ENCODE results near the gene OCA2. TPM values are rescaled to one million over a fixed set of nuclear protein-coding genes. Genes with fewer than 3 reads are reported as not detected.

OCA2 gene
- total and polyA plus RNA-seq, 2 of the 4 experiments (the other 2 are of a cell fraction): under 0.01 to 0.03 TPM

DNA sequence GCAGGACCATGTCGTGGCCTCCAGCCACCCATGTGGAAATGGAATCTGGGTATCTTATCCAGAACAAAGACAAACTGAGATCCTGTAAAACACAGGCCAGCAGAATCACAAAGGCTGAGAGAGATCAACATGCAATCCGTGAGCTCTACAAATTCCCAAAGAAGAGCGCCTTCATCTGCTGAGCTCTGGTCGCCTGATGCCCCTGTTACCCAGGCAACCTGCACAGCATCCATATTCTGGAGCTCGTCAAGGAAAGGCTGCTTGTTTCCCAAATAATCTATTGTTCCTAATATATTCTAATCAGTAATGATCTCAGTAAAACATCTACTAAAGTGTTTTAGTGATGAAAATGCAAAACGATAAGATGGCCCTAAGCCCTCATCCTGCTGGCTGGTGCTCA, 133.6 kb downstream of the OCA2 start:
- H3K56ac ChIP-seq (ENCODE audit: extremely low read depth, insufficient read depth, low read length): no peak overlapping the region
- no peak overlapping the region for H4K5ac ChIP-seq (ENCODE audit: low read depth, low read length)
- no peak overlapping the region for H3K23ac ChIP-seq (ENCODE audit: low read depth, low read length)
- no peak overlapping the region for H2BK20ac ChIP-seq (ENCODE audit: low read depth, low read length)
- H3K9me3 ChIP-seq (ENCODE audit: control insufficient read depth, insufficient read depth, low read length): peaks cover 24% of the 10 kb centered on the region
- H3K27me3 ChIP-seq (ENCODE audit: control insufficient read depth, insufficient read depth, low read length): no peaks in the 10 kb centered on the region
- no peak overlapping the region for H3K4me3 ChIP-seq (ENCODE audit: insufficient read depth, low read depth, low read length)
- H2AK9ac ChIP-seq (replicated peaks; ENCODE audit: low read depth, low read length, poor library complexity): no peak overlapping the region
- no peak overlapping the region for H3K27ac ChIP-seq (ENCODE audit: insufficient read depth, low read length)
- no peak overlapping the region for H3K4me2 ChIP-seq (ENCODE audit: low read depth, low read length)
- no peak overlapping the region for H2AFZ ChIP-seq (replicated peaks; ENCODE audit: low read length, poor library complexity)
- no peaks in the 10 kb centered on the region for H3K9me1 ChIP-seq (ENCODE audit: insufficient read depth, low read length)
- H2BK5ac ChIP-seq (ENCODE audit: low read depth, low read length, poor library complexity, severe bottlenecking): no peak overlapping the region
- POLR2A ChIA-PET (ENCODE audit: unreplicated experiment): no interaction called here
- H4K91ac ChIP-seq (ENCODE audit: insufficient read depth, low read depth, low read length): no peak overlapping the region
- H3K18ac ChIP-seq (ENCODE audit: low read depth, low read length): no peak overlapping the region
- intact Hi-C loops (cut with micrococcal nuclease): no loop called here
- dilution Hi-C loops (cut with HindIII; ENCODE audit: low sequenced_read_pairs, unreplicated experiment): no loop called here
- H2BK120ac ChIP-seq (ENCODE audit: low read depth, low read length): no peak overlapping the region
- in situ Hi-C loops (cut with MboI; ENCODE audit: low sequenced_read_pairs): no loop called here
- CTCF ChIA-PET: no interaction called here
- H2BK15ac ChIP-seq (ENCODE audit: low read depth, low read length): no peak overlapping the region
- no peak for DNase-seq
- no peak overlapping the region for H2AK5ac ChIP-seq (ENCODE audit: low read depth, low read length)
- no CpG with 5 or more reads among the region's 6 CpGs for WGBS, 2 experiments (ENCODE audit: extremely low coverage in 2 of 2, insufficient read length in 1 of 2)
- BruUV-seq (replicated peaks): no TSS peak
- no peaks in the 10 kb centered on the region for H3K4me1 ChIP-seq (ENCODE audit: control insufficient read depth, insufficient read depth, low read length)
- no peak overlapping the region for H4K8ac ChIP-seq (ENCODE audit: low read depth in 2 of 2, low read length in 2 of 2)
- H3K9ac ChIP-seq (ENCODE audit: low read depth, low read length): no peak overlapping the region
- no peak for TF ChIP-seq RCOR1 (IDR thresholded peaks at IDR 0.05; ENCODE audit: insufficient replicate concordance, low read length)
- TF ChIP-seq SMC3 (IDR thresholded peaks at IDR 0.05; ENCODE audit: low read depth, low read length): no peak
- TF ChIP-seq RAD21 (IDR thresholded peaks at IDR 0.05; ENCODE audit: low read length): no peak
- TF ChIP-seq NFE2L2 (IDR thresholded peaks at IDR 0.05; ENCODE audit: low read depth, low read length): no peak
- no peak for TF ChIP-seq MXI1 (IDR thresholded peaks at IDR 0.05; ENCODE audit: borderline replicate concordance, low read depth, low read length)
- TF ChIP-seq, protein P1, sequence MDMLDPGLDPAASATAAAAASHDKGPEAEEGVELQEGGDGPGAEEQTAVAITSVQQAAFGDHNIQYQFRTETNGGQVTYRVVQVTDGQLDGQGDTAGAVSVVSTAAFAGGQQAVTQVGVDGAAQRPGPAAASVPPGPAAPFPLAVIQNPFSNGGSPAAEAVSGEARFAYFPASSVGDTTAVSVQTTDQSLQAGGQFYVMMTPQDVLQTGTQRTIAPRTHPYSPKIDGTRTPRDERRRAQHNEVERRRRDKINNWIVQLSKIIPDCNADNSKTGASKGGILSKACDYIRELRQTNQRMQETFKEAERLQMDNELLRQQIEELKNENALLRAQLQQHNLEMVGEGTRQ (IDR thresholded peaks at IDR 0.05; ENCODE audit: low read depth, low read length): no peak
- TF ChIP-seq, protein P2, sequence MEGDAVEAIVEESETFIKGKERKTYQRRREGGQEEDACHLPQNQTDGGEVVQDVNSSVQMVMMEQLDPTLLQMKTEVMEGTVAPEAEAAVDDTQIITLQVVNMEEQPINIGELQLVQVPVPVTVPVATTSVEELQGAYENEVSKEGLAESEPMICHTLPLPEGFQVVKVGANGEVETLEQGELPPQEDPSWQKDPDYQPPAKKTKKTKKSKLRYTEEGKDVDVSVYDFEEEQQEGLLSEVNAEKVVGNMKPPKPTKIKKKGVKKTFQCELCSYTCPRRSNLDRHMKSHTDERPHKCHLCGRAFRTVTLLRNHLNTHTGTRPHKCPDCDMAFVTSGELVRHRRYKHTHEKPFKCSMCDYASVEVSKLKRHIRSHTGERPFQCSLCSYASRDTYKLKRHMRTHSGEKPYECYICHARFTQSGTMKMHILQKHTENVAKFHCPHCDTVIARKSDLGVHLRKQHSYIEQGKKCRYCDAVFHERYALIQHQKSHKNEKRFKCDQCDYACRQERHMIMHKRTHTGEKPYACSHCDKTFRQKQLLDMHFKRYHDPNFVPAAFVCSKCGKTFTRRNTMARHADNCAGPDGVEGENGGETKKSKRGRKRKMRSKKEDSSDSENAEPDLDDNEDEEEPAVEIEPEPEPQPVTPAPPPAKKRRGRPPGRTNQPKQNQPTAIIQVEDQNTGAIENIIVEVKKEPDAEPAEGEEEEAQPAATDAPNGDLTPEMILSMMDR (conservative IDR thresholded peaks at IDR 0.05; ENCODE audit: low read depth, low read length): no peak
- no peak for TF ChIP-seq MAFK (IDR thresholded peaks at IDR 0.05; ENCODE audit: low read depth, low read length)
- no peak for TF ChIP-seq POLR2A (IDR thresholded peaks at IDR 0.05; ENCODE audit: low read depth, low read length)
- TF ChIP-seq, protein P3, sequence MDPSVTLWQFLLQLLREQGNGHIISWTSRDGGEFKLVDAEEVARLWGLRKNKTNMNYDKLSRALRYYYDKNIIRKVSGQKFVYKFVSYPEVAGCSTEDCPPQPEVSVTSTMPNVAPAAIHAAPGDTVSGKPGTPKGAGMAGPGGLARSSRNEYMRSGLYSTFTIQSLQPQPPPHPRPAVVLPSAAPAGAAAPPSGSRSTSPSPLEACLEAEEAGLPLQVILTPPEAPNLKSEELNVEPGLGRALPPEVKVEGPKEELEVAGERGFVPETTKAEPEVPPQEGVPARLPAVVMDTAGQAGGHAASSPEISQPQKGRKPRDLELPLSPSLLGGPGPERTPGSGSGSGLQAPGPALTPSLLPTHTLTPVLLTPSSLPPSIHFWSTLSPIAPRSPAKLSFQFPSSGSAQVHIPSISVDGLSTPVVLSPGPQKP (IDR thresholded peaks at IDR 0.05; ENCODE audit: borderline replicate concordance, low read depth, low read length): no peak
- TF ChIP-seq RFX5 (IDR thresholded peaks at IDR 0.05; ENCODE audit: low read depth, low read length): no peak
- no peak for TF ChIP-seq FOS (IDR thresholded peaks at IDR 0.05; ENCODE audit: low read depth, low read length)
- no peak for TF ChIP-seq CHD1 (IDR thresholded peaks at IDR 0.05; ENCODE audit: low read depth, low read length)
- TF ChIP-seq BHLHE40 (IDR thresholded peaks at IDR 0.05; ENCODE audit: low read depth, low read length): no peak
- TF ChIP-seq CEBPB (IDR thresholded peaks at IDR 0.05; ENCODE audit: low read depth, low read length): no peak
- TF ChIP-seq MAZ (IDR thresholded peaks at IDR 0.05; ENCODE audit: borderline replicate concordance, low read depth, low read length): no peak
- no peaks in the 10 kb centered on the region for H4K20me1 ChIP-seq (ENCODE audit: insufficient read depth, low read length)
- H3K14ac ChIP-seq (replicated peaks; ENCODE audit: low read depth, low read length): no peak overlapping the region
- H3K4ac ChIP-seq (ENCODE audit: low read depth, low read length): no peak overlapping the region
- H3K36me3 ChIP-seq (ENCODE audit: control insufficient read depth, insufficient read depth, low read length): no peaks in the 10 kb centered on the region
- H3K79me1 ChIP-seq (ENCODE audit: low read depth in 1 of 2, low read length in 2 of 2): no peaks in the 10 kb centered on the region
- ATAC-seq (ENCODE audit: low read depth): no peak

All from IMR-90 (cell line).